ENCODE results near the gene KIF13A.
"Not testable (repeated sequence)": the region's sequence is repeated elsewhere in the genome, so short reads cannot be mapped to it uniquely, and the experiment has no call there.

Gene KIF13A

DNA sequence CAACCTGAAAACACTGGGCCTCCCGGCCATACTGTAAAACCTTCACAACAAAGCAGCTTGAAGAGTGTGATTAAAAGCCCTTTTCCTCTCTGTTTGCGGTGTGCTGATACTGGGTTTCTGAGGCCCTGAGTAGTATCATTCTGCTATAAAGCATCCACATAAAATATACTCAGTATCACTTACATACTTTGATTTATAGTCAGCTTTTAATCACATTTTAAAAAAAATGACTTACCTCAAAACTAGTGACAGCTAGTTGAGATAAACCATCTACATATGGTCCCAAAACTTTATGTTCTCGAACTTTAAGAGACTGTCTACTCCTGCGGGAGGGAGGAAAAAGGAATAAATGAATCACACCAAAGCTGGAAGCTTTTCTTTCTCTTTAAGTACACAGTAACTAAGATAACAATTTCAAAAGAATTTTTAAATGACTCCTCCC lies 135.7 kb downstream of the KIF13A start:
- DNase-seq (ENCODE audit: extremely low read depth in 1 of 2, low read depth in 1 of 2) = no peak

DNA sequence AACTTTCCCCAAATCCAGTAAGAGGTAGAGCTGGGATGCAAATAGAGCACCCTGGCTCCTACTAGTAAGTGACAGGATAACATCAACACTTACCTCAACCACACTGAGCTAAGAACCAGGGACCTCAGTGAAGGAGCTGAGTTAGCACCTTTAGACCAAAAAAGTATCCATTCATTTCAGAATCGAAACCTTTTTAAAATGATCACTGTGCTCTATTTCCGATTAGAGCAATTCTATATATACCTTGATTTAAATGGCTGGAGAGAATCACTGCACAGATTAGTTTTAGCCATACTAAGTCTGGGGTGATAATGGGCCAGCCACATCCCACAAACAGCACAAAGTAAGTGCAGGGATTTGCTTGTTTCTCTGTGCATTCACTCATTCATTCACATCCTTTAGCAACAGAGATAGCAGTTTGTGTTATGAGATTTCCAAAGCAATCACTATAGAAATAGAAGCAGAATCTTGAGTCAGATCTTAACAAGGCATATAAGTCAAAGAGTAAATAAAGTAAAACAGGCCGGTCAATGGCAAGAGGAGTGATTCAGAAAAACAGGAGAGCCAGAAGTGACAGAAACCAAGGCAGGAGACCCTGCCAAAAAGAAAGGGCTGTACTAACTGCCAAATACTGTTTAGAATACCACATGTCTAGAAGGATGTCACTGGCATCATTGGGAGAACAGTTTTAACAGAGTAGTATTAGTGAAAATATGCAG lies 136.3 kb downstream of the KIF13A start:
- no peak for DNase-seq (ENCODE audit: extremely low read depth in 1 of 2, low read depth in 1 of 2)

DNA sequence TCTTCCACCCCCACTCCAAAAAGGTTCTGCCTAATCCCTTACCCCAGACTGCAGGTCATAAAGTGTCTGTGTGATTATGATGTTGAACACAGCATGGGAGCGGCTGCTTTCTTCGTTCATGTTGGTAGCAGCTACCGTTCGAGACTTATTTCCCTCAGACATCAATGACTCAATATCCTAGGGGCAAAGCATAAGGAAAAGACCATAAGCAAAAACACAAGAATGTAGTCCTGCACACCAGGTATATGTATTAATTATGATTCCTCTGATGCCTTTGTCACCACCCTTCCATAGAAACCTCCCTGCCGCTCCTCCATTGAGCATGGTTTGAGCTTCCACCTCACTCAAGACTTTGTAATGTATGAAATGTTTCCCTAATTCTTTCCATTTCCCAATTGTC lies 137.2 kb downstream of the KIF13A start:
- DNase-seq (ENCODE audit: extremely low read depth in 1 of 2, low read depth in 1 of 2) = no peak

DNA sequence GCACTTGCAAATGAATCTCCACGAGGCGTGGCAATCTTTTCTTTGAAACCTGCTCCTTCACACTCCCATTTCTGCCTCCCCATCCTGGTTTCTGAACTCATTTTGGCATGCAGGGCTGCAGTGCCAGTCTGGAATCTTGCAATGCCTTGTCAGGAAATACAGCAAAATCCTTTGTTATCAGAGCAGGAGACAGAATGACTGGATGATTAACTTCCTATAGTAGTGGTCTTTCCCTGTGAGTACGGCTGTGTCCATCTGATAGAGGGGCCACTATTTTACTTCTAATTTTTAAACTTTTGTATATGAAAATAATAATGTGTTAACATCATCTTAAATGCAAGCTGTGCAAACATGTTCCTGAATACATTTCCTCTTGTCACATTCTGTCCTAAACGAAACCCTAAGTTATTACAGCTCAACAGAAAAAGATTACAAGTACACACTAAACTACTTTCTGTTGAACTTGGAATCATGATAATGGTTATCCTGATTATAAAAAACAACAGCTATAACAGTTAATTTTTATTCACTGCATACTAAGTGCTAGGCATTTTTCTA lies 140.2 kb downstream of the KIF13A start:
- no peak for DNase-seq (ENCODE audit: extremely low read depth in 1 of 2, low read depth in 1 of 2)

DNA sequence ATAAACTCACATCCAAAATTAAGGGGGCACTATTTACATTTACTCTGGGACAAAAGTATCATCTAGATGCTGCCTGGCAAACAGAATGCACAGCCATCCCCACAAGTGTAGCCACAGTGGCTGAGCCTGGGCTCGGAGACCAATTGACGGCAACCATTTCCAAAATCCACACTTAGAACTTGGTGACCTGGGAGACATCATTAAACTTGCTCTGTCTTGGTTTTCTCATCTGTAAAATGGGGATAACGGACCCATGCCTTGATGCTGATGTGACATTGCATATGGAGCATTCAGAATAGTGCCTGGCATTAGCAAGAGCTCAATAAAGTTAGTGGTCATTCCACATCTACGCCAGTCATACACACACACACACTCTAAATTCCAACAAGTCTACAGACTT lies 140.7 kb downstream of the KIF13A start:
- DNase-seq (ENCODE audit: extremely low read depth in 1 of 2, low read depth in 1 of 2) = no peak

DNA sequence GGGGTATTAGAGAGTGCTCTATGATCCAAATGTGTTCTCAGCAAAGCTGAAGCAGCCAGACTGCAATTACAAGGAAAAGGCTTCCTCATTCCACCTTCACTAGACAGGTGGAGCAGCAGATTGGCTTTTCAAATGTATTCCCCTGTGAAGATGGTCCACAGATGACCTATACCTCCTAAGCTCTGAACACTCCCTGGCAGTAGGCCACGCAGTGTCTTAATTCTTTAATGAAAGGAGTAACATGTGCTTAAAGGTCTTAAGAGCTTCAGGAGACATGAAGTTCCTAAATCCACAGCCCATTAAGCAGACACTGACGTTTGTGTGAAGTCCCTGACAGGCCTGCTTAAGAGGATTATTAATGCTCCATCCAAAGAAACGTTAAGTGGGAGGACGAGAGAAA lies 141.8 kb downstream of the KIF13A start:
- no peak for DNase-seq (ENCODE audit: extremely low read depth in 1 of 2, low read depth in 1 of 2)

DNA sequence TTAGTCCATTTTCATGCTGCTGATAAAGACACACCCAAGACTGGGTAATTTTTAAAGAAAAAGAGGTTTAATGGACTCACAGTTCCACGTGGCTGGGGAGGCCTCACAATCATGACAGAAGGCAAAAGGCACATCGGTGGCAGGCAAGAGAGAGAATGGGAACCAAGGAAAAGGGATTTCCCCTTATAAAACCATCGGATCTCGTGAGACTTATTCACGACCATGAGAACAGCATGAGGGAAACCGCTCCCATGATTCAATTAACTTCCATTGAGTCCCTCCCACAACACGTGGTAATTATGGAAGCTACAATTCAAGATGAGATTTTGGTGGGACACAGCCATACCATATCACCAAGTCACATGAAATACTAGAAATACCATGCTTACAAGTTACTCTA lies 142.5 kb downstream of the KIF13A start:
- not testable (repeated sequence) for DNase-seq (ENCODE audit: extremely low read depth in 1 of 2, low read depth in 1 of 2)

DNA sequence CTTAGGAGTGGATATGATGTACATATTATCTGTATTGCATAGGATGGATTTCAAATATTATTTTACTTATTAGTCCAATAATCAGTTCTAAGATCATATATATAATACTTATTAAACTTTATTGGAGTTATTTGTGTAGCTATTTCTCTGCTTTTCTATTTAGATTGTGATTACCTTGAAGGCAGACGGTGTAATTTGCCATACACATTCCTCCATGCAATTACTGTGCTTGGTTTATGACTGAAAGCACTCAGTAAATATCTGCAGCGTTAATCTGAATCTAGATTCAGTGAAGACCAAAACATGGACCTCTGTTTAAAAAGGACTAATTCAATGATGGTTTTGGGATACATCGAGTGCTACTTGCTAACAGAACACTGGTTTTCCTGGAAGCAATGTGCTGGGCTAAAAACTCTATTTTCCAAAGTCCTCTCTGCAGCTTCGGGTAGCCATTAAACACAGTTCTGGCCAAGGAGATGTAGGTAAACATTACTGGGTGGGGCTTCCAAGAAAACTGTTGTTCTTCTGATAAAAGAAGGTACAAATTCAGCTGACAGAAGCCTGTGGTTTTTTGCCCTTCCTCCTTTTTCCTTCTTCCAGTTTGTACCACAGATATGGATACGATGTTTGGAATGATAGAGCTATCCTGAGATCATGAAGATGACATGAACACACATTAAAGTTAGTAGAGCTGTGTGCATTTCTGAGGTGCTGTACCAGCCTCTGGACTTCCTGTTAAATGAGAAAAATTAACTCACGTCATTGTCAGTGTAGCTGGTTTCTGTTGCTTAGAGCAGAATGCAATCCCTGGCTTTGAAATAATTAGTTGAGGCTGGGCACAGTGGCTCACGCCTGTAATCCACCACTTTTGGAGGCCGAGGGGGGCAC lies 144.3 kb downstream of the KIF13A start:
- no peak for DNase-seq (ENCODE audit: extremely low read depth in 1 of 2, low read depth in 1 of 2)

DNA sequence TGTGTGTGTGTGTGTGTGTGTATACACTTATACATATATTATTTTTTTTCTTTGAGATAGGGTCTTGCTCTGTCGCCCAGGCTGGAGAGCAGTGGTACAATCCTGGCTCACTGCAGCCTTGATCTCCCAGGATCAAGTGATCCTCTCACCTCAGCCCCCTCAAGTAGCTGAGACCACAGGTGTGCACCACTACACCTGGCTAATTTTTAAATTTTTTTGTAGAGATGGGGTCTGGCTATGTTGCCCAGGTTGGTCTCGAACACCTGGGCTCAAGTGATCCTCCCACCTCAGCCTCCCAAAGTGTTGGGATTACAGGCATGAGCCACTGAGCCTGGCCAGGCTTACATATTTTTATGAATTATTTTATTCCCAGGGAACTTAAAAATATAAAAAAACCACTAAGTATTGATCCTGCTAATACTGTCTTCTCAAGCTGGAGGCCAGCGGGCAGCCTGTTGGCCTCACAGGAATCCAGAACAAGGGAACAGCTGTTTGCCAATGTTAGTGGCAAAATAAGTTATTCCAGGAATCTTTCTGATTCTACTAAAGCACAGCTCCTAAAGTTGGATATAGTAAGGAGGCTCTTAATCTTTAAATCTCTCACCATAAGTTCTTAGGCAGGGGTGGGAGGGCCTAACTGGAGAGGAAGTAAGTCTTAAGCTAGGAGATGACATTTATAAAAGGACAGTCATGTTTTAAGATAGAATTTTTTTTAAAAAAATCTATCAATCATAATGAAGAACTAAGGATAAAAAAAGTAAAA lies 145.2 kb downstream of the KIF13A start:
- DNase-seq (ENCODE audit: extremely low read depth in 1 of 2, low read depth in 1 of 2) = no peak

DNA sequence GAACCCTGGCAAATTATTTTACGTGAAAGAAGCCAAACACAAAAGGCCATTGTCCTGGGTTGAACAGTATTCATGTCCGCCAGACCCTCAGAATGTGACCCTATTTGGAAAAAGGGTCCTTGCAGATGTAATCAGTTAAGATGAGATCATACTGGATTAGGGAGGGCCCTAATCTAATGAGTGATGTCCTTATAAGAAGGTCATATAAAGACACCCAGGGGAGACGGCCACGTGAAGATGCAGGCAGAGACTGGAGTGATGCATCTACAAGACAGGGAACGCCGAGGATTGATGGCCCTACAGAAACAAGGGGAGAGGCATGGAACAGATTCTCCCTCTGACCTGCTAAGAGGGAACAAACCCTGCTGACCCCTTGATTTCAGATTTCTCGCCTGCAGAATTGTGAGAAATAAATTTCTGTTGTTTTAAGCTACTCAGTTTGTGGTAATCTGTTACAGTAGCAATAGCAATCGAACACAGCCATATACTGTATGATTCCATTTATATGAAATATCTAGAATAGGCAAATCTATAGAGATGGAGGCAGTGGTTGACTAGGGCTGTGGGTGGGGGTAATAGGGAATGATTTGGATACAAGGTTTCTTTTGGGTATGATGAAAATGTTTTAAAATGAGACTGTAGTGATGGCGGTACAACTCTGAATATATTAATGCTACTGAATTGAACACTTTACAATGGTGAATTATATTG lies 147.8 kb downstream of the KIF13A start:
- no peak for DNase-seq (ENCODE audit: extremely low read depth in 1 of 2, low read depth in 1 of 2)

DNA sequence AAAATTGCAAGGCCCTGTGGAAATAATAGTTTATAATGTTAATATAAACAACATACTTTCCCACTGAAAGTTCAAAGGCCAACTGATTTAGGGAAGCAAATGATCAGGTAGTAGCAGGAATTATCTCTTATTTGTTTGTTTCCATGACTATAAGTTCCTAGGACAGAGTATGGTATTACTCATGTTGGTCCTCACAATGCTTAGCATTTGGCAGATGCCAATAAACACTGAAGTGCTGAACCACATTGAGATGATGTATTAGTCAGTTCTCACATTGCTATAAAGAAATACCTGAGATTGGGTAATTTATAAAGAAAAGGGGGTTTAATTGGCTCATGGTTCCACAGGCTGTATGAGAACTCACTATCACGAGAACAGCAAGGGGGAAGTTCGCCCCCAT lies 151.1 kb downstream of the KIF13A start:
- no peak for DNase-seq (ENCODE audit: extremely low read depth in 1 of 2, low read depth in 1 of 2)

DNA sequence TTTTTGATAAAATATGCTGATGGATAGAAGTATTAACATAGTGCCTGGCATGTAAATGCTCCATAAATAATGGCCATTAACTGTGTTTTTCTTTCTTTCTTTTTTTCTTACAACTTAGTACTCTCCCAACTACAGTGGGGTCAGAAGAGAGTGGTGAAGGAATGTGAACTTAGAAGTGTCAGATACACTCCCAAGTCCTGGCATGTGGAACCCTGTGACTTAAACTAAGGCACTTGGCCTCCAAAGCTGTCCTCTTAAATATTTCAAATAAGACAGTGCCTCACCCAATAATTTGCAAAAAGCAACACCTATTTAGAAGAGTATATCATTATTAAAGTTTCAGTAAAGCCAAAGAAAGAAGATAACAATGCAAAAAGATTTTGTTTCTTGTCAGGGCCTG lies 151.7 kb downstream of the KIF13A start:
- no peak for DNase-seq (ENCODE audit: extremely low read depth in 1 of 2, low read depth in 1 of 2)

DNA sequence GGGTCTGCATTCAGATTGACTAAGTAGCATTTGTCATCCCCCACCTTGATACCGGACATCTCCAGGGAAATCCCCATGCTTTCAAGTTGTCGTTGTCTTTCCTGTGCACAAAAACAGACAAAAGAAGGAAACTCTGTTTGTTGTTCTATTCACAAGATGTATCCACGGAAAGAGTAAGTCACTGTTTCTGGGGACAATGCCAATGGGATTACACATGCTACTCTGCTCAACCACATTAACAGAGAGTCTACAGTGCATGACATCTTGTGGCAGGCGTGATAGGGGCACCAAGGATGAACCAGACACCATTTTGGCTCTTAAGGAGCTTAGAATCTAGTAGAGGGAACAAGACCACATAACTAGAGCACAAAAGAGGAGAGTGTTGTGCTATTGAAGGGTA lies 156.3 kb downstream of the KIF13A start:
- no peak for DNase-seq (ENCODE audit: extremely low read depth in 1 of 2, low read depth in 1 of 2)

DNA sequence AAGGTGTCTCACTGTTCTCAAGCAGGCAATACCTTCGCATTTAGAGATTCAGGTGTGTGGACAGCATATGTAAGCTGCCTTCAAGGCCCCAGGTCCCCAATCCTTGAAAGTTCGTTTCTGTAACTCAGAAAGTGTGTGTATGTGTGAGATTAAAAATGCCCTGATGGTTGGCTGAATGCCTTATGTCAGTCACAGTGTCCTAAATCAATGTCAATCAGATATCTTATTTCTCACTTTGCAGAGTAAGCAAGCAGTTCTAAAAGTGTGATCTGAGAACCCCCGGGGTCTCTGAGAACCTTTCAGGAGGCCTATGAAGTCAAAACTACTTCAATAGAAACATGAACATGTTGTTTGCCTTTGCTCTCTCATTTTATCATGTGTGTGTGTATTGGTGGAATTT lies 157.5 kb downstream of the KIF13A start:
- DNase-seq (ENCODE audit: extremely low read depth in 1 of 2, low read depth in 1 of 2) = no peak

DNA sequence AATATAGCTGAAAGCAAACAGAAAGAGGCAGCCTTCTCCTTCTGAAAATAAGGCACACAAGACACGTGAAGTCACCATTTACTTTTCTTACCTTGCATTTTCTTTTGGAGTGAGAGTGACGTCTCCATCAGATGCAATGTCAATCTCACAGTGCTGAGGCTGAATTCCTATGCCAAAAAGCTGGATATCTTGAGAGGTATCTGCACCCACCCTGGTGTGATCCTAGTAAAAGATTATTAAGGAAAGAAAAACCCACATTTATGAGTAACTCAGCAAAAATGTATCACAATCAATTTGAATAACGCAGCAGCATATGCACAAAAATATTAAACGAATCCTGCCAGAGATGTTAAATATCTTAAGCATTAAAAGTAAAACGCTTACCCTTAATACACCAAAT lies 159.3 kb downstream of the KIF13A start:
- no peak for DNase-seq (ENCODE audit: extremely low read depth in 1 of 2, low read depth in 1 of 2)

DNA sequence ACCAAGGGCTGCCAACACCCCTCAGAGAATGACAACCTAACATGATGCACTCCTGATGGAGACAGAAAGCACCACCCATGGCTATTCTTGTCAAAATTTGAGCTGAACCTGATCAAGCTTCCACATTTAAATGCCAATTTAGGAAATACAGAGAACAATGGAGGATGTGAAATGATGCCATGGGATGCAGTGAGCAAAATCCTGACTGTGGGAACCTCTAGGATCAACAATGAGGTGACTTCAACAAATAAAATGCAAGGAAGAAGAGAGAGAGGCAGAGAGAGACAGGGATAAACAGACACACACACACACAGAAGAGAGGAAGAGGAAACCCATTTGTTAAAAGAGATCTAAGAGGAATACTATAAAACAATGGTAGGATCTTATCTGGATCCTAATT lies 161.1 kb downstream of the KIF13A start:
- DNase-seq (ENCODE audit: extremely low read depth in 1 of 2, low read depth in 1 of 2) = no peak

DNA sequence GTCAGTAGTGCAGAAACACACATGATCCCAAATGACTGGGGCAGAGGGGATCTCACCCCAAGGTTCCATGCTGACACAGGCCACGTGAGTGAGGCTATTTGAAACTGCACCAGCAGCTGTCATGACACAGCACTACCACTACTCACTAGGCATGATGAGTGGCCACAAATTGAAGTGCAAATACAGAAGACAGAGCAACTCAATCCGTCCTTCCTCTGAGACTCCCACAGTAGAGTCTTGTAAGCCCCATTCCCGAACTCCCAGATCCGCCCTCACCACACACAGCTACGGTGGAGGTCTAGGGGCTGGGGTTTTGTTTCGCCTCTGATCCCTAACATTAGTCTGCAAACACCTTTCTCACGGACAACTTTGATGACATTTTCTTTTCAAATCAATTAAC lies 167.4 kb downstream of the KIF13A start:
- DNase-seq (ENCODE audit: extremely low read depth in 1 of 2, low read depth in 1 of 2) = no peak

DNA sequence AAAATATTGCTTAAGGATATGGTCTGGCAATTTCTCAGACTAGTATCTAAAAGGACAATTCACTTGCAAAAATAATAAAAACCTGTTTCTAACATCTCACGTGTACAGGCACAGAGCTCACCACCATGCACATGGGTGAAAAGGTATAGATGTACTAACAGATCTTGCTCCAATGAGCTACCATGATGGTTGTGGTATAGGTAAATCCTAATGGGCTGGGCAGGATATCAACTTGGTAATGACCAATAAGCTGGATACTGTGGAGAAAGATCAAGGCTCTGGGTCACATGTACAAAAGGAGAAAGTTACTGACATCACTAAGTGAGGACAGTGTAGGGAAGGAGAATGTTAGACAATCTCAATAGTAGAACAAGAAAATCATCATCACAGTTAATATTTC lies 169.7 kb downstream of the KIF13A start:
- DNase-seq (ENCODE audit: extremely low read depth in 1 of 2, low read depth in 1 of 2) = no peak

DNA sequence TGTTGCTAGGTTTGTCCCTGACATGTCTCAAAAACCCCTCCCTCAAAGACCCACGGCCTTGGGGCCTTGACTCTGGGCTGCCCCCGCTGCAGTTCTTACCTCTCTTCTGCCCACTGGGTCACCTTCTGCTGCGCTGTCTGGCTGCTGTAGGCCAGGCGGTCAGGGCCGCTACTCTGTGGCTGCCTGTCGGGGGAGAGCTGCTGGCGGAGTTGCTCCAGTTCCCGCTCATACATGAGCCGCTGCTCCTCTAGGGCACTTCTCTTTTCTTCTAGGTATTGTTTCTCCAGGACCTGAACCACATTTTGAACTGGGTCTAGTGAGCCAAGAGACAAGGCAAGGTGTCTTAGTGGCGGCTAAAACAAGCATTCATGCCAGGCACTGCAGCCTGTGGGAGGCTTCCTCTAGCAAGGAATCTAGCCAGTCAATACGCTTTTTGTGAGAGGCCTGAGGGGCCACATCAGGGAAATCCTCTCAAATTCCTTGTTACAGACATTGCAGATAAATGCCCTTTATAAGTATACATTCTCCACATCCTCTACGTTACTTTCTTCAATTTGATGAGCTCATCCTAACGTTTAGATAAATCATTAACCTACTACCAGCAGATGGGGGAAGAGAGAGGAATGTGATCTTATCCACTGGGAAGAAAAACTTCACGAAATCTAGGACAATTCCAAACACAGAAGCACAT lies 170.4 kb downstream of the KIF13A start:
- no peak for DNase-seq (ENCODE audit: extremely low read depth in 1 of 2, low read depth in 1 of 2)

DNA sequence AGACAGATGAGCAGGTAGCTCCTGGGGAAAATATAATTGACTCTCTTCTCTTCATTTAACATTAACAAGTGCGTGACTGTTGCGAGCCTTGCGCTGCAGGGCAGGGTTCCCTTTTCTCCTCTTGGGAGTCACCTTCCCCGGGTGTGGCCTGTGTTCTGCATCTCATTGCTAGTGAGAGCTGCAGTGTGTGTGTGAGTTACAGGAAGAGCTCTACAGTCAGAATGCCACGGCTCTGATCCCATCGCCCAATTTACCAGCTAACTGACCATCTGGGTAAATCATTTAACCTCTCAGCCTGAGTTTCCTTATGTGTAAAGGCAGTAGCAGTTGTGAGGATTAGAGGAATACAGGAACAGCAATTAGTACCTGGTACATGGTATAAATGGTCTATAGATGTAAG lies 173.9 kb downstream of the KIF13A start:
- no peak for DNase-seq (ENCODE audit: extremely low read depth in 1 of 2, low read depth in 1 of 2)

All from stimulated activated CD8-positive, alpha-beta memory T cell treated with anti-CD3 and anti-CD28 coated beads, Interleukin-7, amount 100 ng/mL, for 48 hours (primary cell).